Esophagus muscularis mucosa (tissue), 4 donors: Measurements from ENCODE around the gene CIDEB. TPM values are rescaled to one million over a fixed set of nuclear protein-coding genes. Genes with fewer than 3 reads are reported as not detected.
A peak's percentile ranks its signal among the peaks of the same experiment; 100 is the strongest.

Experiments
- DNase-seq: peaks from one replicate; pipeline ENCODE4 v3.0.0-alpha.2; 2017; ENCODE audit errors: extremely low spot score
- H3K27ac ChIP-seq, 4 donors: fragments of 200-600 bp; sonication (generic); replicated peaks in 1 of 4; 1 replicate in 3 of 4; 2 replicates in 1 of 4; pipeline ENCODE4 v1.5.1; 2016 to 2019; ENCODE audit warnings: mild to moderate bottlenecking in 1 of 4
- H3K27me3 ChIP-seq, 4 donors: fragments of 200-600 bp; sonication (generic); one replicate each; pipeline versions ENCODE4 v1.5.1 to v1.6.0; 2016 to 2019
- H3K36me3 ChIP-seq, 4 donors: fragments of 200-600 bp; sonication (generic); one replicate each; pipeline ENCODE4 v1.5.1; 2016 to 2019
- H3K4me1 ChIP-seq, 4 donors: fragments of 200-600 bp; sonication (generic); one replicate each; pipeline ENCODE4 v1.5.1; 2016 to 2019
- H3K4me3 ChIP-seq, 4 donors: fragments of 200-600 bp; sonication (generic); 1 replicate in 2 of 4; 2 replicates in 2 of 4; pipeline ENCODE4 v1.5.1; 2016 to 2019; ENCODE audit warnings: mild to moderate bottlenecking in 4 of 4, moderate library complexity in 1 of 4
- H3K9me3 ChIP-seq, 4 donors: fragments of 200-600 bp; sonication (generic); 1 replicate in 3 of 4; 2 replicates in 1 of 4; pipeline ENCODE4 v1.5.1; 2016 to 2019
- EP300 ChIP-seq: sonication (generic); formaldehyde crosslinking; IDR thresholded peaks from one replicate; pipeline ENCODE4 v1.6.1; 2017; ENCODE audit warnings: antibody characterized with exemption
- POLR2A ChIP-seq: fragments of 450-650 bp; IDR thresholded peaks from one replicate; pipeline ENCODE4 v1.6.1; 2017; ENCODE audit warnings: antibody characterized with exemption, moderate library complexity, mild to moderate bottlenecking, low read depth
- POLR2AphosphoS5 ChIP-seq, 2 donors: sonication (generic); formaldehyde crosslinking; IDR thresholded peaks; one replicate each; pipeline ENCODE4 v1.6.1; 2017; ENCODE audit warnings: antibody characterized with exemption in 2 of 2
- WGBS: methylation state at CpG from one replicate; pipeline ENCODE4 v1.1.5; 2018; 5-methylcytosine and 5-hydroxymethylcytosine counted together
- intact Hi-C: fragments of 100-400 bp; cut with DNase I; formaldehyde crosslinking; loops from one replicate; pipeline ENCODE4 v1.15.1; 2023
- total RNA-seq, 4 donors: library from RNA; depleted of rRNA; stranded (reverse); fragments of >200 nt; gene quantifications; one replicate each; pipeline versions ENCODE4 v1.1.0 to v1.2.1, GENCODE V29; 2016
- TF ChIP-seq, protein P1 (sequence below), 3 experiments: fragments of 200-600 bp in 2 of 3; fragments of 450-650 bp in 1 of 3; sonication (generic) in 2 of 3; IDR thresholded peaks; one replicate each; pipeline ENCODE4 v1.5.1; 2017 to 2019; ENCODE audit warnings: antibody characterized with exemption in 3 of 3, mild to moderate bottlenecking in 2 of 3, moderate library complexity in 1 of 3

CIDEB gene
- total RNA-seq, 4 donors from 2014 or later = 6.6 to 12.5 (median 8.1) TPM

DNA sequence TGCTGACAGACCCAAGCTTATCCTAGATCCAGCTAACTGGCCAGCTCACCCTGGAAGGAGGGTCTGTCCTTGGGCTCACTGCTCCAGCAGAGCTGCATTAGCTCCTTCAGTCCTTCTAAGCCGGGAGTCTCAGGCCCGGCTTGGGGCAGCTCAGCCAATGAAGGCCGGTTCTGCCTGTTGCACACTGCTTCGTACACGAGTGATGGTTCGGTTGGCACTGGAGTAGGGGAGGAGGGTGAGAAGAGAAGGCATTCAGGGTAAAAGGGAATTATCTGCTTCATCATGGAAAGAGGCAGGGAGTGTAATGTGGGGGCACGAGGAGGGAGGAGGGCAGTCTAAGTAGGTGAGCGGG, 30.0 kb upstream of the CIDEB start:
- H3K4me1 ChIP-seq = peaks cover 35 to 47% (median 43%) of the 10 kb centered on the region in 4 donors

DNA sequence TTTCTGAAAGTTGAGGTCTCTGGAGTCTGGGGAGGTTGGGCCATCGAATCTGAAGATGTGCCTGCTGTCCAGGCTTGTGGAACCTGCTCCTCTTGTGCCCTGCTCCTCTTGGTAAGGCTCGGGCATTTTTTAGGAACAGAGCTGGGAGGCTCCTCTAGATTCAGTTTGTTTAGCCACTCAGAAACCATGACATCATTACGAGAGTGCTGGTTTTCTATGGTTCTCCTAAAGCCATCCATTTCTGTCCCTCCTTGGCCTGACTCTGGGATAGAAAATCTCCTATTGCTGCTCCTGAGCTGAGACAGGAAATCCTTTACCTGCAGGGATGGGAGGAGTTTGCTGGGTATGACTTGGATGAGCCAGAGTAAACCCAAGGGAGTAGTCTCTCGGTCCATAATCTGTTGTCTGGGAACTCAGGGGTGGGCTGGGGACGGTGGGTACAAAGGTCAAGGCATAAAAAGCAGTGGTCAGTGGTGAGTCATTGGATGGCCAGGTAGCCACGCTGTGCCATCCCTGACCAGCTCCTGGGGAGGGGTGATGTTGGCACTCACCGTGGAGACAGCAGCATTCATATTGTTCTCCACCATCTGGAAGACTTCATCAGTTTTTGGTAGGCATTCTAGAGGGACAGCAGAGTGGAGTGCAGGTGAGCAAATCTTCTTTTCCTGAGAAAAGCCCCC, 29.5 kb upstream of the CIDEB start:
- intact Hi-C loops = no loop called here
- Histone ChIP-seq H3K4me3 (no peak overlapping the region), H3K36me3 (peaks cover 0 to 6% (median 0%) of the 10 kb centered on the region in 4 donors), H3K27ac (no peak overlapping the region), H3K4me1 (peaks cover 40 to 52% (median 48%) of the 10 kb centered on the region in 4 donors), H3K9me3 (no peaks in the 10 kb centered on the region), H3K27me3 (peaks cover 0 to 62% (median 26%) of the 10 kb centered on the region in 4 donors)
- WGBS = 92% methylated on average over 7 of the region's 7 CpGs
- TF ChIP-seq POLR2A (no peak), EP300 (no peak), POLR2AphosphoS5 (IDR thresholded peaks at IDR 0.05) (no peak)
- TF ChIP-seq, protein P1, sequence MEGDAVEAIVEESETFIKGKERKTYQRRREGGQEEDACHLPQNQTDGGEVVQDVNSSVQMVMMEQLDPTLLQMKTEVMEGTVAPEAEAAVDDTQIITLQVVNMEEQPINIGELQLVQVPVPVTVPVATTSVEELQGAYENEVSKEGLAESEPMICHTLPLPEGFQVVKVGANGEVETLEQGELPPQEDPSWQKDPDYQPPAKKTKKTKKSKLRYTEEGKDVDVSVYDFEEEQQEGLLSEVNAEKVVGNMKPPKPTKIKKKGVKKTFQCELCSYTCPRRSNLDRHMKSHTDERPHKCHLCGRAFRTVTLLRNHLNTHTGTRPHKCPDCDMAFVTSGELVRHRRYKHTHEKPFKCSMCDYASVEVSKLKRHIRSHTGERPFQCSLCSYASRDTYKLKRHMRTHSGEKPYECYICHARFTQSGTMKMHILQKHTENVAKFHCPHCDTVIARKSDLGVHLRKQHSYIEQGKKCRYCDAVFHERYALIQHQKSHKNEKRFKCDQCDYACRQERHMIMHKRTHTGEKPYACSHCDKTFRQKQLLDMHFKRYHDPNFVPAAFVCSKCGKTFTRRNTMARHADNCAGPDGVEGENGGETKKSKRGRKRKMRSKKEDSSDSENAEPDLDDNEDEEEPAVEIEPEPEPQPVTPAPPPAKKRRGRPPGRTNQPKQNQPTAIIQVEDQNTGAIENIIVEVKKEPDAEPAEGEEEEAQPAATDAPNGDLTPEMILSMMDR (IDR thresholded peaks at IDR 0.05) = no peak
- DNase-seq = no peak

More for the DNA sequence above, 30.0 kb upstream of the CIDEB start:
- H3K4me3 ChIP-seq = no peak overlapping the region
- 88% methylated on average over 8 of the region's 8 CpGs for WGBS
- peaks cover 0 to 57% (median 24%) of the 10 kb centered on the region in 4 donors for H3K27me3 ChIP-seq
- H3K36me3 ChIP-seq = peaks cover 0 to 1% (median 0%) of the 10 kb centered on the region in 4 donors
- H3K27ac ChIP-seq = no peak overlapping the region
- intact Hi-C loops = no loop called here
- H3K9me3 ChIP-seq = no peaks in the 10 kb centered on the region
- TF ChIP-seq, protein P1 (IDR thresholded peaks at IDR 0.05) = no peak
- TF ChIP-seq POLR2AphosphoS5 (IDR thresholded peaks at IDR 0.05) = no peak
- no peak for TF ChIP-seq EP300
- TF ChIP-seq POLR2A = no peak
- no peak for DNase-seq

DNA sequence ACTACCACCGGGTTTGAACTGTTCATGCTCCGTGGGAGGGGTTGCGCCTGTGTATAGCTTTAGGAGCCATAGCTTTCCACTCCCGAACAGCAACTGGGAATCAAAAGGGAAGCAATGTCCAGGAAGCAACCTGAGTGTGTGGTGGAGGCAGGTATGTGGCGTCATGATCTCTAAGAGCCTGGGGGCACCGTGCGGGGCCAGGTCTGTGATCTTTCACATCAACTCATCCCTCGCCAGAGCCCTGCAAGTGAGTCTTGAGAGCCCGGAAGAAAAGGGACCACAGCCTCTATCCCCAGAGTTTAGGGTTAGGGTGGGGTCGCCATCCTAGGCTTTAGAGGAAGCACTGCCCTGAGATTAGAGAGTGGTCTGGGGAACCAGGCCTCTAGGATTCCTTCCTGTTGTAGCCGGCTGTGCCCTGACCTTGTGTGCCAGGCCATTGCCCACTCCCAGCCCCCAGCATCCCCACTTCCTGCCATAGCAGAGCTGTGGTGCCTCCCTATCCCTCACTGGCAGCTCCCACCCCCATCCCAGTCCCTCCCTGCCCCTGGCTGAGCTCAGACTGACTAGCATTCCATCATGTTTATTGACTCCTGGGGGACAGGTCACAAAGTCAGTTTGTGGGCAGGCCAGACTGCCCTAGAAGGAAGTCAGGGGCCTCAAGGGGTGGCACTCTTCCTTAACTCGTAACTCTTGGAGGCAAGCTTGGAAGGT, 27.8 kb upstream of the CIDEB start:
- Histone ChIP-seq H3K27me3 (peaks cover 0 to 70% (median 26%) of the 10 kb centered on the region in 4 donors), H3K9me3 (no peaks in the 10 kb centered on the region), H3K36me3 (peaks cover 0 to 21% (median 0%) of the 10 kb centered on the region in 4 donors), H3K4me3 (peak overlapping the region; percentile 50 to 61 (median 54)), H3K27ac (peak overlapping the region in 3 of 4 donors; percentile 72 to 81 (median 75)), H3K4me1 (peaks cover 46 to 60% (median 56%) of the 10 kb centered on the region in 4 donors)
- intact Hi-C loops = no loop called here
- TF ChIP-seq, protein P1 (IDR thresholded peaks at IDR 0.05) = no peak
- TF ChIP-seq POLR2A (no peak), EP300 (no peak), POLR2AphosphoS5 (IDR thresholded peaks at IDR 0.05) (no peak)
- WGBS = 78% methylated on average over 10 of the region's 12 CpGs
- no peak for DNase-seq

DNA sequence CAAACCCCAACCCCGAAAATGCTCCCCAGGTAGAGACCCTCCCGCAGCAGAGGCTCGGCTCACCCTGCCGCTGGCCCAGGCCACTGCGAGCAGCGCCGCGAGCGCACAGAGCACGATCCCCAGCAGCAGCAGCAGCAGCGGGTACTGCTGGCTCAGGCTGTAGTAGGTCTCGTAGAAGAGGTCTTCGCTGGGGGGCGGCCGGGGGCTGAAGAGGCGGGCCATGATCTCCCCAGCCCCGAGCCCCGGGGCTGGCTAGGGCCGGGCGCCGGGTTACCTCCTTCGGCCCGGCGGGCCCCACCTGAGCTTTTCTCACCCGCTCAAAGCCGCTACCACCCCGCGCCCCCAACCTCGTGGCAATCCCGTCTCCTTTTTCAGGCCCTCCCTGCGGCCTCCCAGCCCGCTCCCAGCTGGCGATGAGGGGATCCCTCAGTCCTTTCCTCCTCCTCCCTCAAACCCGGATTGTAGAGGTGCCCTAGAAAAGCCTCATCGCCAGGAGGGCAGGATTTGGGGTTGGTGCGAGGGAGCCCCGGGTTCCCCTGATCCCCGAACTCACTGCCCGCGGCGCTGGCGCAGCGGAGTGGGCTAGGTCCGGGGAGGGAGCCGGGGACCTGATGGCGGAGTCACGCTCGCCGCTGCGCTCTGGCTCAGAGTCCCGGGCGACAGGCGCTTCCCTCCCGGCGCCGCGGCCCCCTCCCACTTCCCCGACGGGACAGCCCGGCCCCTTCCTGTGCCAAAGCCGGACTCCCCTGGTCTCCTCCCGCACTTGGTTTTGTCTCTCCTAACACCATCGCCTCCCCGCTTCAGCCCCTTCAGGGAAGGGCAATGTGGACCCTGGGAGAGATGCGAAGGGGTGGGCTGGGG, 26.9 kb upstream of the CIDEB start, which contains the start of gene ADCY4:
Gene ADCY4, minus strand, starts transcription at position 641 of the 861 bp plus-strand sequence. Its CDS starts 419 bp downstream, at position 222.
- peak; percentile 18 to 64 for TF ChIP-seq POLR2AphosphoS5 (IDR thresholded peaks at IDR 0.05)
- TF ChIP-seq, protein P1 (IDR thresholded peaks at IDR 0.05) = no peak
- Histone ChIP-seq H3K27me3 (peaks cover 0 to 66% (median 26%) of the 10 kb centered on the region in 4 donors), H3K9me3 (no peaks in the 10 kb centered on the region), H3K4me3 (peak within 1 kb of the TSS; percentile 50 to 61 (median 54)), H3K36me3 (peaks cover 0 to 26% (median 0%) of the 10 kb centered on the region in 4 donors), H3K27ac (peak within 1 kb of the TSS; percentile 65 to 81 (median 74)), H3K4me1 (peaks cover 46 to 60% (median 56%) of the 10 kb centered on the region in 4 donors)
- intact Hi-C loops = no loop called here
- no peak for DNase-seq
- 4% methylated on average over 41 of the region's 65 CpGs for WGBS
